ENCODE measurements around the gene TRIM46.
A peak's percentile ranks its signal among the peaks of the same experiment; 100 is the strongest.

- TF ChIP-seq, protein P1, sequence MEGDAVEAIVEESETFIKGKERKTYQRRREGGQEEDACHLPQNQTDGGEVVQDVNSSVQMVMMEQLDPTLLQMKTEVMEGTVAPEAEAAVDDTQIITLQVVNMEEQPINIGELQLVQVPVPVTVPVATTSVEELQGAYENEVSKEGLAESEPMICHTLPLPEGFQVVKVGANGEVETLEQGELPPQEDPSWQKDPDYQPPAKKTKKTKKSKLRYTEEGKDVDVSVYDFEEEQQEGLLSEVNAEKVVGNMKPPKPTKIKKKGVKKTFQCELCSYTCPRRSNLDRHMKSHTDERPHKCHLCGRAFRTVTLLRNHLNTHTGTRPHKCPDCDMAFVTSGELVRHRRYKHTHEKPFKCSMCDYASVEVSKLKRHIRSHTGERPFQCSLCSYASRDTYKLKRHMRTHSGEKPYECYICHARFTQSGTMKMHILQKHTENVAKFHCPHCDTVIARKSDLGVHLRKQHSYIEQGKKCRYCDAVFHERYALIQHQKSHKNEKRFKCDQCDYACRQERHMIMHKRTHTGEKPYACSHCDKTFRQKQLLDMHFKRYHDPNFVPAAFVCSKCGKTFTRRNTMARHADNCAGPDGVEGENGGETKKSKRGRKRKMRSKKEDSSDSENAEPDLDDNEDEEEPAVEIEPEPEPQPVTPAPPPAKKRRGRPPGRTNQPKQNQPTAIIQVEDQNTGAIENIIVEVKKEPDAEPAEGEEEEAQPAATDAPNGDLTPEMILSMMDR (IDR thresholded peaks at IDR 0.05), result no peak
- peak in 1 of 2 donors; percentile 36 for TF ChIP-seq POLR2A (IDR thresholded peaks at IDR 0.05)
- TF ChIP-seq EP300 (IDR thresholded peaks at IDR 0.05), result no peak
These were observed 19.0 kb downstream of the TRIM46 start for GRCh38 chr1:155192346-155193274.

All from sigmoid colon (tissue), 4 donors.